T-helper 2 cell (primary cell): ENCODE data around the gene UBA5.

Source experiments
- DNase-seq, 5 experiments: peaks; one replicate each; pipeline versions ENCODE4 v3.0.0 to v3.0.0-alpha.2; 2012 to 2022

UBA5 gene

DNA sequence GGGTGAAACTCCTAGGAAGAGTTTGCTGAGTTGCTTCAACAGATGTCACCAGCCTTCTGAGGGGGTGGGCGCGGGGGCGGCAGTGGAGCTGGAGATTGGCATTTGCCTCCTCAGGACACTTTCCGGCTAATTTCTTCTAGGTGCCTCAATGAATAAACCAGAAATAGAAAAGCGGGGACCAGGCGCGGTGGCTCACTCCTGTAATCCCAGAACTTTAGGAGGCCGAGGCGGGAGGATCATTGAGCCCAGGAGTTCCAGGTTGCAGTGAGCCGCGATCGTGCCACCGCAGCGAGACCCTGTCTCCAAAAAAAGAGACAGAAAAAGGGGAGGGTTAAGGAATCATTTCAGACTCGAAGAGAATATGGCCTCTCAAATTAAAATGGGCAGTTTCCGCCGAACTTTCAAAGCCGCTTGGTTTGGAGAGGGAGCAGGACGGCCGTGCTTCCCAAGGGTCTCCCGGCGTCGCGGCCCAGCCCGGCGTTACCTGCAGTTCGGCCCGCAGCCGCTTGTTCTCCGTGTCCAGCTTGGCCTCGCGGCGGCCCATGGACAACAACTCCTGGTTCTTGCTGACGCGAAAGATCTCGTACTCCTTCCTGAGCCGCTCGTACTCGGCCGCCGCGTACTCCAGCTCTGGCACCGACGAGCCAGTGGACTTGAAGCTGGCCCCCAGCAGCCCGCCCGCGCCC lies 61.5 kb downstream of the UBA5 start:
- no peak for DNase-seq

DNA sequence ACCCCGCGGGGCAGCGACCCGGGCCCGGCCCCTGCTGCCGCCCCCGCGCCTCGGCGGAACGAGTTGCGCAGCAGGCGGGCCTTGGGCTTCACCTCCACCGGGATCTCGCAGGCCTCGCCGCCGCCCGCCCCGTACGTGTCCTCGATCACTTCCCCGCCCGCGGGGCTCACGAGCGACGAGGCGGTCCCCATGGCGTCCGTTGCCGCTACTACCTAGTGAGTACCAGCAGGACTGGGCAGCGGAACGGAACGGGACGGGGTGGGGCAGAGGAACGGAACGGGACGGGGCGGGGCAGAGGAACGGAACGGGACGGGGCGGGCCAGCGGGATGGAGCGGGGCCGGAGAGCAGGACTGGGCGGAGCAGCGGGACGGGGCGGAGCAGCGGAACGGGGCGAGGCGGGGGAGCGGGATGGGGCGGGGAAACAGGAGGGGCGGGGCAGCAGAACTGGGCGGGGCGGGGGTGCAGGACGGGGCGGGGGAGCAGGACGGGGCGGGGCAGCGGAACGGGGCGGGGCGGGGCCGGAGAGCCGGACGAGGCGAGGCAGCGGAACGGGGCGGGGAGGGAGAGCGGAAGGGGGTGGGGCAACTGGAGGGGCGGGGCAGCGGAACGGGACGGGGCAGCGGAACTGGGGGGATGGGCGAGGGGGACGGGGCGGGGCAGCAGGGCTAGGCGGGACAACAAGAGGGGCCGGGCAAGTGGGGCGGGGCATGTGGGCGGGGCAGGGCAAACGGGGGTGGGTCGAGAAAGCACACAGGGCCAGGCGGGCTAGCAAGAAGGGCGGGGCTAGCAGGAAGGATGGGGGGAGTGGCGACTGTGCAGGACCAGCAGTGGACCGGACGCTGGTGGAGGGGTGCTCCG lies 62.3 kb downstream of the UBA5 start, which contains the start of gene NPHP3:
TSS of gene NPHP3 (minus strand) at position 245 of the 859 bp plus-strand sequence. CDS start at position 191, 54 bp downstream.
- peak; percentile 81 to 97 (median 97) for DNase-seq

DNA sequence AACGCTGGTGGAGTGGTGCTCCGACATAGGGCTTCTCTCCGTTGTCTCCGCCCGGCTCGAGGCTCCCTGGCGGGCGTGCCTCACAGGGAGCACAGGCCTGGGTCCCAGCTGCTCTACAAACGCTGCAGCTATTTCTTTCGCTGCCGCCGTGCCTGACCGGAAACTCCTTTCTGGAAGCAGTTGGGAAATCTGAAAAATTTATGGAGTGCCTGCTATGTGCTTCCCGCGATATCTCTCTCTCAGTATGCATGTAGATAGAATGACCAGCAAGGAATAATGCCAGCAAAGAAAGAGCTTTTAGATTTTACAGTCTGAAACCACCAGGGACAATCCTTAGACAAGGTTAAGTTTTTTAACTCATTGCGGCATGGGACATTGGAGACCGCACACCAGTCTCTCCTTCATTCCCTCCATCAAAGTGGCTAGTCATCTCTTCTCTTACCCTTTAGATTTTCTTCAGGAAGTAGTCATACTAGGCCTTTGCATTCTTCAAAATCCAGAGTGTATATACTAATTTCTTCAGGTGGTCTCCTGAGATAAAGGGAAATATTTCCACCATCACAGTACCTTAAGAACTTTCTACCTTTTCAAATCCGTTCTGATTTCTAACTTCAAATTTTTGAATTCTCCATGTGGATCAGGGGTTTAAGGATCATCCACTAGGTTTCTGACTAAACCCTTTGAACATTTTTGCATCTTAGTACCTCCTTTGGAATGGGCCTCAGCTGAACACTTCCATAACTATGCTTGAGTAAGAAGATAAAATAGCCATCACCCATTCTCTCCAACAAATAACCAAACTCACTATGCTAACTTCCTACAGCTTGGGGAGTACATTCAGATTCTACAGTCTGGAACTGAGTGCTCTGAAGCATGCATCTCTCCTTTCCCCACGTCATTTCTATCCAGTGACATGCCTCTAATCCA lies 63.2 kb downstream of the UBA5 start:
- no peak for DNase-seq

DNA sequence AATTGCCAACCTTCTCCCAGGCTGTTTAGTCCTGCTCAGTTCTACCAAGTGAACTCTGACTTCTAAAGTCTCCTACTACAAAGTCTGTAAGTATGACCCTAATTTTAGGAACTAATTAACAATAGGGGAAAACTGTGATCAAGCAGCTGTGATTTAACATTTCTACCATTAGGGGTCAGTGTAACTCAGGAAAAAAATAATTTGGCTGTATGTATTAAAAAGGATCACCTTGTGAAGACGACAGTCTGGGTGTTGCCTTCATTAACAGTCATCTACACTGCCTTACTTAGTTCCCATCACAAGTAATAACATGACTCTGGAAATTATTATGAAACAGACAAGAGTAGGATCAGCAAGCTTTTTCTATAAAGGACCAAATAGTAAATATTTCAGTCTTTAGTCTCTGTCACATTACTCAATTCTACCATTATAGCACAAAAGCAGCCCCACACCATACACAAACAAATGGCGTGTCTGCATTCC lies 66.3 kb downstream of the UBA5 start:
- peak in 2 of 5 experiments; percentile 30 to 55 for DNase-seq
